Neural cell (in vitro differentiated cells): Measurements from ENCODE around the gene ATP8B1. TPM values are rescaled to one million over a fixed set of nuclear protein-coding genes. Genes with fewer than 3 reads are reported as not detected.

Source experiments
- H2AFZ ChIP-seq: fragments of 200-600, 300-800 bp; sonication (generic), shearing (Covaris generic); 2 replicates; pipeline ENCODE4 v1.6.0; 2014; ENCODE audit warnings: low read depth, mild to moderate bottlenecking, antibody characterized with exemption, low read length, moderate library complexity
- H3F3A ChIP-seq: fragments of 200-600 bp; shearing (Covaris generic); 2 replicates; pipeline ENCODE4 v1.6.1; 2016; ENCODE audit warnings: mild to moderate bottlenecking, moderate library complexity, mixed read lengths, antibody characterized with exemption, low read length; ENCODE audit not compliant: insufficient read depth, poor library complexity, severe bottlenecking
- H3K27ac ChIP-seq: fragments of 200-600, 300-800 bp; sonication (generic), shearing (Covaris generic); 2 replicates; pipeline ENCODE4 v1.5.1; 2014; ENCODE audit warnings: mild to moderate bottlenecking, low read length, moderate library complexity
- H3K27me3 ChIP-seq: fragments of 300-800, 200-600 bp; sonication (generic), shearing (Covaris generic); 2 replicates; pipeline ENCODE4 v1.6.0; 2014; ENCODE audit warnings: mild to moderate bottlenecking, low read depth, low read length, moderate library complexity; ENCODE audit not compliant: insufficient read depth
- H3K36me3 ChIP-seq: fragments of 300-800, 200-600 bp; sonication (generic), shearing (Covaris generic); 2 replicates; pipeline ENCODE4 v1.5.1; 2014; ENCODE audit warnings: mild to moderate bottlenecking, antibody characterized with exemption, low read length, moderate library complexity; ENCODE audit not compliant: insufficient read depth
- H3K4me2 ChIP-seq: fragments of 300-800, 200-600 bp; sonication (generic), shearing (Covaris generic); 2 replicates; pipeline ENCODE4 v1.6.0; 2014; ENCODE audit warnings: mild to moderate bottlenecking, low read length
- H3K4me3 ChIP-seq: fragments of 300-800, 200-600 bp; sonication (generic), shearing (Covaris generic); 2 replicates; pipeline ENCODE4 v1.5.1; 2014; ENCODE audit warnings: mild to moderate bottlenecking, low read length, moderate library complexity
- H3K79me2 ChIP-seq: fragments of 200-600 bp; shearing (Covaris generic); replicated peaks from 2 replicates; pipeline ENCODE4 v1.6.0; 2014; ENCODE audit warnings: mild to moderate bottlenecking, low read length, moderate library complexity; ENCODE audit not compliant: insufficient read depth
- H3K9ac ChIP-seq: fragments of 300-800, 200-600 bp; sonication (generic), shearing (Covaris generic); 2 replicates; pipeline ENCODE4 v1.6.1; 2016; ENCODE audit warnings: mild to moderate bottlenecking, low read length, mixed read lengths
- H3K9me2 ChIP-seq: fragments of 200-600 bp; shearing (Covaris generic); 2 replicates; pipeline ENCODE4 v1.6.1; 2016; ENCODE audit warnings: mild to moderate bottlenecking, low read length, mixed read lengths; ENCODE audit not compliant: insufficient read depth
- H3K9me3 ChIP-seq: fragments of 200-600, 300-800 bp; sonication (generic), shearing (Covaris generic); 2 replicates; pipeline ENCODE4 v1.6.1; 2016; ENCODE audit warnings: mild to moderate bottlenecking, mixed run types, low read length, moderate library complexity, mixed read lengths
- H4K20me1 ChIP-seq: fragments of 200-600 bp; shearing (Covaris generic); 2 replicates; pipeline ENCODE4 v1.6.1; 2016; ENCODE audit warnings: mild to moderate bottlenecking, mixed run types; ENCODE audit not compliant: insufficient read depth
- CTCF ChIP-seq: fragments of 450-650 bp; IDR thresholded peaks from 2 replicates; pipeline ENCODE4 v1.5.1; 2014; ENCODE audit warnings: antibody characterized with exemption, mild to moderate bottlenecking, moderate library complexity; ENCODE audit not compliant: poor library complexity, severe bottlenecking
- EP300 ChIP-seq: fragments of 450-650 bp; conservative IDR thresholded peaks from 2 replicates; pipeline ENCODE4 v1.6.1; 2014; ENCODE audit warnings: antibody characterized with exemption, mild to moderate bottlenecking, moderate library complexity; ENCODE audit not compliant: poor library complexity, severe bottlenecking
- EZH2 ChIP-seq: fragments of 200-600, 300-800 bp; shearing (Covaris generic), sonication (generic); IDR thresholded peaks from 2 replicates; pipeline ENCODE4 v1.6.1; 2014; ENCODE audit warnings: antibody characterized with exemption, low read length, borderline replicate concordance, mild to moderate bottlenecking; ENCODE audit not compliant: insufficient read depth, poor library complexity, severe bottlenecking
- MXI1 ChIP-seq: fragments of 450-650 bp; conservative IDR thresholded peaks from 2 replicates; pipeline ENCODE4 v1.6.1; 2014; ENCODE audit warnings: antibody characterized with exemption, mild to moderate bottlenecking; ENCODE audit not compliant: poor library complexity, severe bottlenecking
- POLR2AphosphoS5 ChIP-seq: IDR thresholded peaks from 2 replicates; pipeline ENCODE4 v1.6.1; 2012
- RAD21 ChIP-seq: fragments of 450-650 bp; conservative IDR thresholded peaks from 2 replicates; pipeline ENCODE4 v1.6.1; 2014; ENCODE audit warnings: antibody characterized with exemption, mild to moderate bottlenecking, moderate library complexity
- REST ChIP-seq: IDR thresholded peaks from 2 replicates; pipeline ENCODE4 v1.6.1; 2012; ENCODE audit warnings: borderline replicate concordance
- SMC3 ChIP-seq: fragments of 450-650 bp; conservative IDR thresholded peaks from 2 replicates; pipeline ENCODE4 v1.6.1; 2014; ENCODE audit warnings: antibody characterized with exemption, mild to moderate bottlenecking, moderate library complexity; ENCODE audit not compliant: poor library complexity
- TAF1 ChIP-seq: IDR thresholded peaks from 2 replicates; pipeline ENCODE4 v1.6.1; 2012; ENCODE audit warnings: low read depth
- polyA plus RNA-seq: library from polyadenylated mRNA; depleted of rRNA; stranded (reverse); fragments of >200 nt; gene quantifications from 2 replicates; pipeline ENCODE4 v1.2.3, GENCODE V29; 2014

Gene ATP8B1
- polyA plus RNA-seq, 1 donor from 2014 or later: not detected

- no peak overlapping the region for H3K27ac ChIP-seq
- no peaks in the 10 kb centered on the region for H3K79me2 ChIP-seq
- no peaks in the 10 kb centered on the region for H3K36me3 ChIP-seq
- no peak overlapping the region for H3K9ac ChIP-seq
- H3F3A ChIP-seq: no peaks in the 10 kb centered on the region
- H3K4me3 ChIP-seq: no peak overlapping the region
- no peak overlapping the region for H3K4me2 ChIP-seq
- no peaks in the 10 kb centered on the region for H4K20me1 ChIP-seq
- TF ChIP-seq EP300 (no peak), TAF1 (no peak), EZH2 (no peak), SMC3 (no peak), RAD21 (no peak), CTCF (no peak), POLR2AphosphoS5 (no peak), REST (no peak), MXI1 (no peak)
- H3K9me3 ChIP-seq: no peaks in the 10 kb centered on the region
- H2AFZ ChIP-seq: no peak overlapping the region
- H3K27me3 ChIP-seq: no peaks in the 10 kb centered on the region
- no peaks in the 10 kb centered on the region for H3K9me2 ChIP-seq
Measured at GRCh38 chr18:57819671-57820460, 16.8 kb upstream of the ATP8B1 start.

GRCh38 chr18:57819119-57819518 lies 16.0 kb upstream of the ATP8B1 start:
- no peak overlapping the region for H3K4me3 ChIP-seq
- no peaks in the 10 kb centered on the region for H3K36me3 ChIP-seq
- H3F3A ChIP-seq: no peaks in the 10 kb centered on the region
- no peak overlapping the region for H3K27ac ChIP-seq
- no peaks in the 10 kb centered on the region for H3K9me3 ChIP-seq
- no peaks in the 10 kb centered on the region for H3K27me3 ChIP-seq
- no peak overlapping the region for H3K9ac ChIP-seq
- H3K4me2 ChIP-seq: no peak overlapping the region
- no peaks in the 10 kb centered on the region for H3K79me2 ChIP-seq
- H4K20me1 ChIP-seq: no peaks in the 10 kb centered on the region
- TF ChIP-seq TAF1: no peak
- no peak for TF ChIP-seq SMC3
- no peak for TF ChIP-seq POLR2AphosphoS5
- no peak overlapping the region for H2AFZ ChIP-seq
- H3K9me2 ChIP-seq: no peaks in the 10 kb centered on the region
